GM18861 (cell line): ENCODE measurements around the gene SULF2.
"Not testable (repeated sequence)": the region's sequence is repeated elsewhere in the genome, so short reads cannot be mapped to it uniquely, and the experiment has no call there.

ENCODE experiments used
- ATAC-seq: cut with Tn5 transposase; IDR thresholded peaks from one replicate; pipeline ENCODE4 v1.9.1; 2021; ENCODE audit not compliant: unreplicated experiment

The SULF2 gene

DNA sequence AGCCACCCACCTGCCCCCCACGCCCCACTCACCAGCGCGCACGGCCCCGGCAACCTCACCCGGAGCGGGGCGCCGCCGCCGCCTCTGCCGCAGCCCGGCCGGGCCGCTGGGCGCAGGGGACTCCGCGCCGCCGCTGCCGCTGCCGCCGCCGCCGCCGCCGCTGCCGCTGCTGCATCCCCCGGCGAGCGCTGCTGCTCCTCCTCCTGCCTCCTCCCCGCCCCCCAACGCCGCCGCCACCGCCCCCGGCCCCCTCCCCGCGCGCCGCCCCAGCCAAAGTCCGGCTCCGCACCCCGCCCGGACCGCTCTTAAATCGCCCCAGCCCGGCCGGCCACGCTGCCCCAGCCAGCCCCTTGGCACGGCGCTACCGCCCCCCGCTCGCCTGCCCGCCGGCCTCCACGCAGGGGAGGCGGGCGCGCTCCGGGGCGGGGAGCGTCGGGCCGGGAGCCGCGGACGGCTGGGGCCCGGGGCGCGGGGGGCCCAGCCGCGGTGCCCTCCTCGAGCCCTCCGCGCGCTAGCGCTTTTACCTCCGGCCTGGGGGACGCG is at the start of gene SULF2:
Gene SULF2 (minus strand): TSS at position 171 of the 543 bp plus-strand sequence. CDS start 28,118 bp downstream, outside the sequence.
- no peak for ATAC-seq

DNA sequence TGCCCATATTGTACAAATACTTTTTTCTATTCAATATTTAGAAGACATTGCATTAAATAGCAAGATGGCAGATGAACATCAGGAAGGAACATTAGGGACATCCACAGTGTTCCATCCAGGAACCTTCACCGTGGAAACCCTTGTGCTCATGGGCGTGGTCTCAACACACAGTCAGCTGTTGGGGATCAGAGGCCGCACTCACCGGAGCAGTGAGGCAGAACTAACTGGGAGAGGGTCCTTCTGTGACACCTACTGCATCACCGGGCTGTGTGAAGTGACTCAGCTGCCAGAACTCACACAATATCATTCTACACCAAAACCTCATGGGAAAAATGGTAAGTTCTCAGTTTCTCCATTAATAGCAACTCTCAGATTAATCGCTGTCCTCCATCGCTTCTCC is 46.4 kb upstream of the SULF2 start:
- ATAC-seq = not testable (repeated sequence)

DNA sequence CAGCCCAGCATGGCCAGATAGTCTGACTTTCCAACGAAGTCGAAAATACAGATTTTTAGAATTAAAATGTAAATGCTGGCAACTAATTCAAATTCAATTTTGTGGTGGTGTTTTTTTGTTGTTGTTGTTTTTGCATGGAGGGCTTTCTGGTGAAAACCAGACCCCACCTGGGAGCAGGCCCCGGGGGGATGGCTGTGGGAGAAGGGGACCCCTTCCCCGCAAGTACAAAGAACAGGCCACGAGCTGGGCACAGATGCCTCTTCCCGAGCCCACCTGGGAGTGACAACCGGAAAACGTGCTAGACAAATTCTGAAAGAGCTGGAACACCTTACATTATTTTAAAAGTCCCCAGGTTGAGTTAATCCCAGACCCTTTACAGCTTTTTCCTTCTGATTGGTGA is 41.4 kb upstream of the SULF2 start:
- not testable (repeated sequence) for ATAC-seq

DNA sequence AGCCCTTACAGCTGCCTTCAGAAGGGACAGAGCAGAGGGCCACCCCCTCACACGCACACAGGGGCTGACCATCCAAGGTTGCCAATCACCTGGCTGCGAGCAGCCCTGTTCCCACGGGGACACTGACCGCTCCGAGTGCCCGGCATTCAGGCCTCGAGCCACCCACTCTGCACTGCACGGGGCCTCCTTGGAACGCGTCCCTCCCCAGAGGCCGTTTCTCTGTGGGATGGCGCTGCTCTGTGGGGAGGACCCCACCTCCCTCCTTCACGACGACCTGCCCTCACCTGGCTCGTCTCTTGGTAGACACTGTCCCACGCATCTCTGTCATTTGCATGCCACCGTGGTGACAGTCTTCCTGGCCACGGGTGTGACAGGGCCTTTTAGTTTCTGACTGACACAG is 40.7 kb upstream of the SULF2 start:
- ATAC-seq = not testable (repeated sequence)

DNA sequence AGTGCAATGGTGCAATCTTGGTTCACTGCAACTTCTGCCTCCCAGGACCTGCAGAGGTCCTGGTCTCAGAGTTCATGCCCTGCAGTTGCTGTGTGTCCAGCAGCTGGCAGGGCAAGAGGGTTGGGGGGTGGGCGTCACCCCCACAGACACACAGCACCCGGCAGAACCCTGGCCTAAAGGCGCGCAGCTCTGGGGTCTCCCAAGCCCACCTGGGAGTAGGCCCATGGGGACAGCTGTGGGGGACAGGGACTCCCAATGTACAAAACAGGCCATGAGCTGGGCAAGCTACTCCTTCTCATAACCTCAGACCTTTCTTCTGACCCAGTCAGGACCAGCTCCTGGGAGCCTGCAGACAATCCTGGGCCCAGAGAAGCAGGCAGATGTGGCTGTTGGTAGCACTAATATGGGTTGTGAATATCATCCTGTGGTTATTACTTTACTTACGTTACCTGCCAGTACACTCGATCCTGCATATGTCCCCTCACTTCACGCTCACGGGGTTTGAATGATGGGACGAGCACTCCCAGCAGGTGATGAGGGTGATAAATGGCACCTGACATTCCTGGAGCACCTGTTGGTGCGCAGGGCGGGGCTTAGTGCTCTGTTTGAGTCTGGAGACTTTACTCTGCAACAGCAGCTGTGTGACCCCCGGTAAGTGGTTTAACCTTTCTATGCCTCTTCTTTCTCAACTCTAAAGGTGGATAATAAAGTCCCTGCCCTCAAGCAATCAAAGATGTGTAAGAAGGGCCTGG is 39.9 kb upstream of the SULF2 start:
- no peak for ATAC-seq

DNA sequence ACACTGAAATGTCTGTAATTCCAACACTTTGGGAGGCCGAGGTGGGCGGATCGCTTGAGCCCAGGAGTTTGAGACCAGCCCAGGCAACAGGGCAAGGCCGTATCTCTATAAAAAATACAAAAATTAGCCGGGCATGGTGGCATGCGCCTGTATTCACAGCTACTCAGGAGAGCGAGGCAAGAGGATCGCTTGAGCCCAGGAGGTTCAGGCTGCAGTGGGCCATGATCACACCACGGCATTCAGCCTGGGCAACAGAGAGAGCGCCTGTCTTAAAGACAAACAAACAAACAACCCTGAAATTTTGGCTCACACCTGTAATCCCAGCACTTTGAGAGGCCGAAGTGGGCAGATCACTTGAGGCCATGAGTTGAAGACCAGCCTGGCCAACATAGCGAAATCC is 38.7 kb upstream of the SULF2 start:
- not testable (repeated sequence) for ATAC-seq

DNA sequence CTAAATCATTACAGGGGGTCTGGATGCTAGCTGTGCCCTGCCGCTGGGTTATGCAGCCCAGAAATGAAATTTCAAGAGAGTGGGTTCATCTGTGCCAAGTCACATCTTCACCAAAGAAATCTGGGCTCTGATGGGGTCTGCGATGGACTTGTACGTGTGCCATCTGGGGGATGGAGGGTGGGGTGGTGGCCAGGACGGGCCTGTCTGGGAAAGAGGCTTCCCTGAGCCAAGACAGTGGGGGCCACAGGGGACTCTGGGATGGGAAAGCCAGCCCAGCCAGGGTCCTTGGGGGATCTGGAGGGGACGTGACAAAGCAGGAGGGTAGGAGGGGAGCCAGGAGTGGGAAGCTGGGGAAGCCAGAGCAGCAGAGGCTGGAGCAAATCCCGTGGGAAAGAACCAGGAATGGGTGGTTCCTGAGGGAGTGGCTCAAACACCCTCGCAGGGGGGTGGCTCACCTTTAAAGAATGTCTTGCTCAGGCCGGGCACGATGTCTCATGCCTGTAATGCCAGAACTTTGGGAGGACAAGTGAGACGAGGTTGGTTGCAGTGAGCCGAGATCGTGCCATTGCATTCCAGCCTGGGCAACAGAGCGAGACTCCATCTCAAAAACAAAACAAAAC is 36.3 kb upstream of the SULF2 start:
- no peak for ATAC-seq

DNA sequence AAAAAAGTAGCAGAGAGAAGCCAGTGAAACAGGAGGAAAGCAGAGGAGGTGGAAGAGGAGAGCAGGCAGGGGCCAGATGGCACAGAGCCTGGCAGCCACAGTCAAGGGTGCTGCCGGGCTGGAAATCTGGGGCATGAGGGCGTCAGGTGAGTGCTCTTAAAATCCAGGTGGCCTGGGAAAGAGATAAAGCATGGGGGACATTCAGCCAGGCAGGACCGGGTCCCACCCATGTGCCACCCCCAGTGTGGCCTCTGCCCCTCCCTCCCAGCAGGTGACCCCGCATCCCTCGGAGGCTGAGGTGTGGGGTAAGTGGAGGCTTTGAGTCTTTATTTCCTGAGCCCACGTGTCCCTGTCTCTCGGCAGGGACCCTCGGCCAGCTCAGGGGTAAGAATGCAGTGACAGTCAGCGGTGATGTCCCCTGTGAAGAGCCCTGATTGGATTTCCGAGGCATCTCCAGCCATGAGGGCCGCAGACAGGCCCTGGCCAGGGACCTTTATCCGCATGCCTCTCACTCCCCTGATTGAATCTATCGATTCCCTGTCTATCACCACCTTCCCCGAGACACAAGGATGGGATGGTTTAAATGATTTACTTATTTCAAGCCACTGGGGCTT is 33.8 kb upstream of the SULF2 start:
- ATAC-seq = no peak

DNA sequence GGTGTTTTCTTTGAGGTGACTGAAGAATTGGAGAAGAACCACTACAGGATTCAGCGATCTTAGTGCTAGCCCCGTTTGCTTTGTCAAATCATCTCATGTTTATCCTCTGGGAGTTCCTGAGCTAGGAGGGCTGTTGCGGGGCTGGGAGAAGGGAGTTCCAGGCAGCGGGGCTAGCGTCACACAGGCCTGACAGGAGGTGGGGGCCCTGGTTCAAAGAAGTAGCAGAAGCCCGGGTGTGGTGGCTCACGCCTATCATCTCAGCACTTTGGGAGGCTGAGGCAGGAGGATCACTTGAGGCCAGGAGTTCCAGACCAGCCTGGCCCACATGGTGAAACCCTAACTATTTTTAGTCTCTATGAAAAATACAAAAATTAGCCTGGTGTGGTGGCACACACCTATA is 33.2 kb upstream of the SULF2 start:
- ATAC-seq = no peak

DNA sequence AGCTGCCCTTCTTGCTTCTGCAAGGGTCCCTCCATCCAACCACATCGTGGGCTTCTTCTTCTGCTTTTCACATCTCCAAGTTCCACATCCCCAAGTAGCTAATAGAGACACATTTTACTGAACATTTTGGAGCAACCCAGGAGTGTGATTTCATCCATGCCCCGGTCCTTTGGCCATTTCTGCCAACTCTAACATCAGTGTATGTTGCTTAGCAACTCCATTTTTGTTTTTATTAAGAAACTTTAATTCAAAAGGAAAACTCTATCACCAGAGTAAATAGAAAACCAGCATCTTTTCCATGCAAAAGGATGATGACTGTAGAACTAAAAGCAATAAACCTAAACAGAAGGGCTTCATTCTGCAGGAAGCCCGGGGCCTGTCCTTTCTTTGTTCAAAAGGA is 32.7 kb upstream of the SULF2 start:
- ATAC-seq = no peak

DNA sequence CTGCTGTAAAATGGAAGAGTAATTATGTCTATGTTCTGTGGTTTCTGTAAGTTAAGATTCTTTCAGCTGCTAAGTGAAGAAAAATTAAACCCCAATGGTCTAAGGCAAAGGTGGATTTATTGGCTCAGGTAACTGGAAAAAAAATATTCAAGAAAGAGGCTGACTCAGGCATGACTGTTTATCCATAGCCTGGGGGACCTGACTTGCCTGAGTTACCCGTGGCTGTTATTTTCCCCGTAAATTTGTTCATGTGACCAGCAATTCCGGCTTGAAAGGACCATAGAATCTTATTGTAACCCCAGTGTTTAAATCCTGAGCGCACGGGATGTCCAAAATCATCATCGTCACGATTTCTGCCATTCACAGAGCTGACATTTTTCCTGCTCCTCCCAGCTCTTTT is 32.3 kb upstream of the SULF2 start:
- ATAC-seq = no peak

DNA sequence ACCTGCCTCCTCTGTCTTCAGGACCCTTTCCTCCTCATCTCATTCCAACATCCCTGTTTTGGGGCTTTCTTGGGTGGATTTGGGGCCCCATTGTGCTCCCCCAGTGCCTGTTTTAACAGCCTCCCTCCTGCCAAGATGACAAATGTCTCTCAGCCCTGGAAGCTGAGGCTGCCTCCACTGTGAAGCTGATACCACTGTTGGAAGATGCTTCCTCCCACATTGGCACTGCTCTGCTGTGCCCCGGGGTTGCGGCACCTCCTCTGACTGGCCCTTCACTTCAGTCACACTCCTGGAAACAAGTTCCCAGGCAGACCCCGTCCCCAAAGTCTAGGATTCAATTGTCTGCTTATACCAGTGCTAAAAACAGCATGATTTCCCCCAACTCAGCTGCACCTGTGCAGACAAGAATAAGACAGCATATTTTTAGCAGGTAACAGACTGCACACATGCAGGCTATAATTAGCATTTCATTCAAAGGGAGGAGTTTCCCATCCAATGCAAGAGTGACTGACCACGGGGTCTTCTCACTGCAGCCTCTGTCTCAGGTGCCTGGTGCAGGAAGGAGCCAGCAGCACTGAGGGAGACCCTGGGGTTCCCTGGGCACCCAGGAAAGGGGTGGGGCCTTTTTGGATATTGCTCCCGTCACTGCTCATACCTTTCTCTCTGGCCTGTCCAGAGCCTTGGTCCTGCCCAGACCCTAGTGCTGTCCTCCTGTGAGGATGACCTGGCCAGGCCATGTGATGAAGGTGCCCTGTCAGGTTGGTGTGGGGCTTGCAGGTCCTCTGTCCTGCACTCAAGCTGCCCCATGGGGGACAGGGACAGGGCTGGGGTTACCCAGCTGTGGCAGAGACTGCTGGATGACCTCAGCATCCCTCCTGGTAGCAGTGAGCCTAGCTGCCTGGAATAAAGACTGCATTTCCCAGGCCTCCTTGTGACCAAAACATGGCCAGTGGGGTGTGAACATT is 31.5 kb upstream of the SULF2 start:
- ATAC-seq = no peak

DNA sequence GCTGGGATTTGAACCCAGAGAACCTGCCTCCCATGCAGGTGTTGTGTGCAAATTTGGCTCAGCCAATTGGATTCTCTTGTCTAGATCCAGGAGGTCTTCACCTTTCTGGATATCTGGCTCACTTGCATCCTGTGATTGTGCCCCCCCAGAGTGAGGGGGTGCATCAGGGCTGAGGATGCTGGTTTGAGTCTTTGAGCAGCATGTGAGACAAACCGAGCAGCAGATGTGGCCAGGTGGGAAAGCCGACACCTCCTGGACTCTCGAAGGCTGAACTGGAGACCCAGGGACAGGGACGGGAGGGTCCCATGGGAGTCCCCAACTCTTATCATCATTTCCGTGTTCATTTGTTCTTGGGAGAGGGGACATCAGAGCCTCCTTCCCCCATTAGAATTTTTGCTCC is 30.6 kb upstream of the SULF2 start:
- no peak for ATAC-seq

DNA sequence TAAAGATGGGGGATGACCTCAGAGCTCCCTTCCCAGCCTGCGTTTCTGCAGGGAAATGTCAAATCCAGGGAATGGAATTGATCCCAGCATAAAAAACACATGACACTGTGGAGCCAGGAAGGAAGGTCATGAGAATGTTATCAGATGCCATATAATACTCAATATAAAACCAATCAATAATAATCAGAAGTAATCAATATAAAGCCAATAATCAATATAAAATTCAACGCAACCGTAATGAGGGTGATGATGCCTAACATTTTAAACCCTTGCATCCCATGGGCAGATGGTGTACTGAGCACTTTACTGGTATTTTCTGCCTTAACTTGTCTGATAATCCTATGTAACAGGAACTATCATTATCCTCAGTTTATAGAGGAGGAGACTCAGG is 30.1 kb upstream of the SULF2 start:
- ATAC-seq = no peak

DNA sequence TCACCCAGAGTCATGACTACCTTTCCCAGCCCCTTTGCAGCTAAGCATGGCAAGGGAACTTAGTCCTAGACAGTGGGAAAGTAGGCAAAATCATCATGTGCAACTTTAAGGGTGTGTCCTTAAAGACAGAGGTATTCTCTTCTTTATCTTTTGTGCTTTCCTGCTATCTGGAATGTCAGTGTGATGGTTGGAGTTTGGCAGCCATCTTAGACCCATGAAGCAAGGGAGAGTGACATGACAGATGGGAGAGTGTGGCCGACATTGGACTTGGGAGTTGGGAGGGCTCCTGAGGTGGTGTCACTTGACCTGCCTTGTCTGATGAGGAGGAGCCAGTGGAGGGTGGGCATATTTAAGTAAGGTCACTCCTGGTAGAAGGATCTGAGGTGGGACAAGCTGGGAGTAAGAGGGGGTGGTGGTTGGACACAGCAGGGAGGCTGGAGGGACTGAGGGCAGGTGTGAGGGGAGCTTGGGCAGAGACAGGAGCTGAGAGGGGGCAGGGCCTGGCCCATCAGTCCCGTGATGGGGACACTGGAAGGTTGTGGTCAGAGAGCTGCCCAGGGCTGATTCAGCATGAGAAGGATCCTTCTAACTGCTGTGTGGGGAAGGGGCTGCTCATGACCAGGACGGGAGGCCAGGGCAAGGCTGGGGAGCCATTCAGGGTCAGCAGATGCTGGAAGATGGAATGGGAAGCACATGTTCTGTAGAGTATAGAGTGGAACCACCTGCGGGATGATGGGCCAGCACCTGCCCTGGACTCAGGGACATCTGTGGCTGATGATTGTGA is 29.5 kb upstream of the SULF2 start:
- no peak for ATAC-seq

DNA sequence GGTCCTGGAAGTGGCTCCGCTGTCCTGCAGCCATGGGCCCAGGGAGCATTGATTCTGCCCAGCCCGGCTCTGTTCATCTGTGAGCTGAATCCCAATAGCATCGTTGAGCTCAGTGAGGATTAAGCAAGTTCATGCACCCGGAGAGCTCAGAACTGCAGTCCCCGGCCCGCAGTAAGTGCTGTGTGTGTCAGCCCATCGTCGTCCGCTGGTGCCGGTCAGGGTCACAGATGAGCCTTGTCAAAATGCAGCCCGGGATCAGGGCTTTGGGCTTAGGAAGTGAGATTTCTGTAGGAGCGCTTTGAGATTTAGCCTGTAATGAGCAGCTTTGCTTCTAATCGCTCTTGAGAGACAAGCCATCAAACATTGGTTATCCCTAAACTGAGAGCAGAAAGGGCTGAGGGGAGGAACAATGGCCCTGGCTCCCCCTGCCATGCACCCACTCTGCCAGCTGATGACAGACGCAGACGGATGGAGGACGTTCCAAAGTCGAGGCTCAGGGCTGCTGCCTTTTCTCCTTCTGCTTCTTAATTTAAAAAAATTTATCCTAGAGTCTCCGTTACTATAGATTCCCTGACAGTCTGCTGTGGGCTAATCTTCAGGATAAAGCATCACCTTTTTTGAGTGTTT is 25.6 kb upstream of the SULF2 start:
- no peak for ATAC-seq

DNA sequence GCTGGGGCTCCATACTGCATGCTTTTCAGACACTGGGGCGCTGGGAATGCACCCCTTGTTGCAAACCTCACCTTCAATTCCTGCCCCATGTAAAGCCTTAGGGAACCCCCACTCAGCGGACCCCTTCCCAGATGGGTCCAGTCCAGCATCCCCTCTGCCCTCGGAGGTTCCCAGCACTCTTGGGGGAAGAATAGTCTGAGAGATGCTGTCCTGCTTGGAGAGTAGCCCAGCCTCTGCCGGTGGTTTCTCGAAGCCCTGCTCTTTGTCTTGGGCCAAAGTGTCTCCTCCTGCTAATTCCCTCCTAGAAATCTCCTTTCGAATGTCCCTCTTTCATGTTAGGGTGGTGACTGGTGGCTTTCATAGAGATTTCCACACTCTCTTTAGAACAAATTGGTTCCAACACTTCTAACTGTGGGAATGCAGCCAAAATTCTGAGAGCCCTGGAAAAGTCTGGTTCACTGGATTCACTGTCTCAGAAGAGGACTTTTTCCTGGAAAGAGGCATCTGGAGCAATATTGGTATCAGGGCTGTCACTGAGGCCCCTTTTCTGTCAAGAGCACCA is 24.9 kb upstream of the SULF2 start:
- no peak for ATAC-seq

DNA sequence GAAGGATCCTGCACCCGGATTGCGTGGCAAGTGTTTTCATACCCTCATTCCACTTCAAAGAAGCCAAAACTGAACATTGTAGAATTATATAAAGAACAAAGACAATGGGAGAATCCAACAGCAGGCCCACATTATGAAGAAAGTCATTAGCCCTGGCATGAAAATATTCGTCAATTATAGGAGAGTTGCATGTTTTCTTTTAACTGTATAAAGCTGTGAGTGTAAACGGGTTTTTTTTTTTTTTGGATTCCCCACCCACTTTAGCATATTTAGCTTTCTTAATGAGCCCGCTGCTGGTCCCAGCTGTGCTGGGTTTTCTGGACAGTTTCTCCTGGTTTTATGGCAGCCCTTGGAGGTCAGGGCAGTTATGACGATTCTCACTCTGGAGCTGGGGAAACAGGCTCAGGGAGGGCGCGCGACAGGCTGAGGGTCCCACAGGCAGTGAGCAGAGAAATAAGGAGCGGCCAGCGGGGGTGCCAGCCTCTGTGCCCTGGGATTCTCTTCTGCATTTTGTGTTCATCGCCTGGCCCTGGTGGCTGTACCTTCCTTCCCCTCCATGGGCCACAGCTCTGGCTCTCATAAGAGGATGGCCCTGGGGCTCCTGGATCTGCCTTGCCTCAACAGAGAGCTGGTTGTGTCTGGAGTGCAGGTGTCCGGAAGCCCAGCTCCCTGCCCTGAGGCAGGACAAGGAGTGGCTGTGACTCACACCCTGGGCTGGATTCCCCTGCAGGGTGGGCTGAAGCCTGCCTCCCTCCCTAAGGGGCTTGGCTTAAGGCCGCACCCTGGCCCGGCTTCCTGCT is 24.1 kb upstream of the SULF2 start:
- ATAC-seq = no peak

DNA sequence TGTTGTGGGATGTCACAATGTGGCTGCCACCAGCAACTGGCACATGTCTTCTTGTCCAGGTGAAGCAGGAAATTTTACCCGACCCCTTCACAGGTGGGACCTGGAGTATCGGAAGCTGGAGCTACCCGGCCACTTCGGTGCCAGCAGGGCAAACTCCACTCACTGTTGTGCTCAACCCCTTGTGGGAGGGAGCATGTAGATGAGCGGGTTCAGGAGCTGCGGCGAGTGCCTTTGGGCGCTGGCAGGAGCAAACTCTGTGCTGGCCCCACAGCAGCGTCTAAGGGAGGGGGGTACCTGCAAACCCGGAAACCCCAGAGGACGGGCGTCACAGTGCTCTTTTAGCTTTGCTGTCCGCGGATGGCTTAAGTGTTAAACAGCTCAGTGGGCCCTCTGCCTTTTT is 20.7 kb upstream of the SULF2 start:
- ATAC-seq = no peak
